GM21515 (cell line): Measurements from ENCODE around the gene TSPAN9.

Experiments used
- ATAC-seq: cut with Tn5 transposase; IDR thresholded peaks from one replicate; pipeline ENCODE4 v1.9.1; 2021; ENCODE audit not compliant: unreplicated experiment

Gene TSPAN9

GRCh38 chr12:3288690-3289089 lies 211.5 kb downstream of the TSPAN9 start:
- ATAC-seq, result no peak

- no peak for ATAC-seq
These were observed 212.5 kb downstream of the TSPAN9 start for GRCh38 chr12:3289702-3290101.

- no peak for ATAC-seq
These were observed 214.8 kb downstream of the TSPAN9 start for GRCh38 chr12:3291939-3292338.

- no peak for ATAC-seq
These were observed 215.7 kb downstream of the TSPAN9 start for GRCh38 chr12:3292677-3293412.

- no peak for ATAC-seq
These were observed 216.4 kb downstream of the TSPAN9 start for GRCh38 chr12:3293446-3294161.

GRCh38 chr12:3294481-3294911 lies 217.3 kb downstream of the TSPAN9 start:
- ATAC-seq, result no peak

GRCh38 chr12:3295225-3295624 lies 218.0 kb downstream of the TSPAN9 start:
- ATAC-seq, result no peak

GRCh38 chr12:3295646-3296408 lies 218.6 kb downstream of the TSPAN9 start:
- no peak for ATAC-seq

- ATAC-seq, result no peak
These were observed 219.2 kb downstream of the TSPAN9 start for GRCh38 chr12:3296409-3296701.

GRCh38 chr12:3298603-3299002 lies 221.4 kb downstream of the TSPAN9 start:
- ATAC-seq, result no peak

GRCh38 chr12:3299929-3300832 lies 223.0 kb downstream of the TSPAN9 start:
- ATAC-seq, result peak; percentile 59

GRCh38 chr12:3300833-3301401 lies 223.7 kb downstream of the TSPAN9 start:
- ATAC-seq, result no peak

- ATAC-seq, result no peak
These were observed 225.3 kb downstream of the TSPAN9 start for GRCh38 chr12:3302401-3303041.

- ATAC-seq, result no peak
These were observed 226.4 kb downstream of the TSPAN9 start for GRCh38 chr12:3303410-3304136.

GRCh38 chr12:3304436-3305165 lies 227.4 kb downstream of the TSPAN9 start:
- no peak for ATAC-seq

GRCh38 chr12:3305464-3305863 lies 228.3 kb downstream of the TSPAN9 start:
- no peak for ATAC-seq

GRCh38 chr12:3305904-3306619 lies 228.9 kb downstream of the TSPAN9 start:
- ATAC-seq, result no peak

GRCh38 chr12:3307389-3307788 lies 230.2 kb downstream of the TSPAN9 start:
- no peak for ATAC-seq
